ENCODE measurements around the gene WASHC1. TPM values are rescaled to one million over a fixed set of nuclear protein-coding genes. Genes with fewer than 3 reads are reported as not detected.
"Not testable (repeated sequence)": the region's sequence is repeated elsewhere in the genome, so short reads cannot be mapped to it uniquely, and the experiment has no call there.

WASHC1 gene
- total RNA-seq, 2 donors from 2014 or later, result 12.4 to 14.9 TPM

- H3K27me3 Mint-ChIP-seq; H3K4me1 Mint-ChIP-seq; ATAC-seq (replicated peaks); H3K36me3 Mint-ChIP-seq (ENCODE audit: low read depth); H3K9me3 Mint-ChIP-seq; H3K4me3 Mint-ChIP-seq; H3K27ac Mint-ChIP-seq: not testable (repeated sequence)
Observed at GRCh38 chr9:43116-43515, 13.9 kb upstream of the WASHC1 start.

GRCh38 chr9:41819-42218, 12.6 kb upstream of the WASHC1 start:
- H3K36me3 Mint-ChIP-seq (ENCODE audit: low read depth); H3K9me3 Mint-ChIP-seq; ATAC-seq (replicated peaks); H3K4me3 Mint-ChIP-seq; H3K4me1 Mint-ChIP-seq; H3K27ac Mint-ChIP-seq; H3K27me3 Mint-ChIP-seq: not testable (repeated sequence)

- not testable (repeated sequence) for H3K27me3 Mint-ChIP-seq, H3K9me3 Mint-ChIP-seq
Observed at GRCh38 chr9:41261-41676, 12.0 kb upstream of the WASHC1 start.

GRCh38 chr9:32308-32707, 3.1 kb upstream of the WASHC1 start:
- H3K27ac Mint-ChIP-seq; H3K9me3 Mint-ChIP-seq; H3K27me3 Mint-ChIP-seq; H3K4me3 Mint-ChIP-seq; H3K4me1 Mint-ChIP-seq; H3K36me3 Mint-ChIP-seq (ENCODE audit: low read depth); ATAC-seq (replicated peaks): not testable (repeated sequence)

More at GRCh38 chr9:41261-41676, 12.0 kb upstream of the WASHC1 start:
- not testable (repeated sequence) for H3K27ac Mint-ChIP-seq; H3K4me3 Mint-ChIP-seq; H3K4me1 Mint-ChIP-seq; H3K36me3 Mint-ChIP-seq (ENCODE audit: low read depth); ATAC-seq (replicated peaks)

- not testable (repeated sequence) for H3K9me3 Mint-ChIP-seq; H3K4me3 Mint-ChIP-seq; ATAC-seq (replicated peaks); H3K27ac Mint-ChIP-seq; H3K27me3 Mint-ChIP-seq; H3K4me1 Mint-ChIP-seq; H3K36me3 Mint-ChIP-seq (ENCODE audit: low read depth)
Observed at GRCh38 chr9:28775-29174, 481 bp downstream of the WASHC1 start.

GRCh38 chr9:21621-22020, 7.6 kb downstream of the WASHC1 start:
- not testable (repeated sequence) for H3K4me1 Mint-ChIP-seq; H3K27me3 Mint-ChIP-seq; H3K27ac Mint-ChIP-seq; H3K9me3 Mint-ChIP-seq; H3K4me3 Mint-ChIP-seq; H3K36me3 Mint-ChIP-seq (ENCODE audit: low read depth); ATAC-seq (replicated peaks)

- H3K4me3 Mint-ChIP-seq; H3K4me1 Mint-ChIP-seq; H3K27me3 Mint-ChIP-seq; H3K27ac Mint-ChIP-seq; H3K36me3 Mint-ChIP-seq (ENCODE audit: low read depth); H3K9me3 Mint-ChIP-seq; ATAC-seq (replicated peaks): not testable (repeated sequence)
Observed at GRCh38 chr9:16875-17274, 12.4 kb downstream of the WASHC1 start.

- not testable (repeated sequence) for H3K27me3 Mint-ChIP-seq; H3K4me1 Mint-ChIP-seq; H3K36me3 Mint-ChIP-seq (ENCODE audit: low read depth); H3K4me3 Mint-ChIP-seq; H3K27ac Mint-ChIP-seq; H3K9me3 Mint-ChIP-seq; ATAC-seq (replicated peaks)
Observed at GRCh38 chr9:14129-14809, 15.0 kb downstream of the WASHC1 start.

GRCh38 chr9:11206-11605, 18.1 kb downstream of the WASHC1 start:
- not testable (repeated sequence) for H3K36me3 Mint-ChIP-seq (ENCODE audit: low read depth); H3K27ac Mint-ChIP-seq; H3K9me3 Mint-ChIP-seq; H3K4me1 Mint-ChIP-seq; H3K27me3 Mint-ChIP-seq; H3K4me3 Mint-ChIP-seq
- ATAC-seq (replicated peaks), result peak; percentile 45

- not testable (repeated sequence) for H3K4me3 Mint-ChIP-seq; H3K27ac Mint-ChIP-seq; H3K27me3 Mint-ChIP-seq; H3K36me3 Mint-ChIP-seq (ENCODE audit: low read depth); H3K9me3 Mint-ChIP-seq; ATAC-seq (replicated peaks); H3K4me1 Mint-ChIP-seq
Observed at GRCh38 chr9:10653-11053, 18.6 kb downstream of the WASHC1 start.

GRCh38 chr9:10207-10606, 19.0 kb downstream of the WASHC1 start:
- not testable (repeated sequence) for H3K9me3 Mint-ChIP-seq; H3K27me3 Mint-ChIP-seq; H3K4me1 Mint-ChIP-seq; H3K27ac Mint-ChIP-seq; H3K4me3 Mint-ChIP-seq; H3K36me3 Mint-ChIP-seq (ENCODE audit: low read depth); ATAC-seq (replicated peaks)

Other genes with a start within 250 kb of the WASHC1 start
- under 1 TPM; 0.22 to 0.24 TPM for gene FOXD4, start 89.0 kb upstream of the WASHC1 start, total RNA-seq
- 10 to 100 TPM; 38.8 to 56.6 TPM for gene ZNG1A, start 149.6 kb upstream of the WASHC1 start, total RNA-seq
- gene DOCK8, start 185.4 kb upstream of the WASHC1 start, total RNA-seq, result 100 to 1,000 TPM; 133 to 158 TPM